Left lung (tissue), 10 donors: ENCODE measurements around the gene TECTB. TPM values are rescaled to one million over a fixed set of nuclear protein-coding genes. Genes with fewer than 3 reads are reported as not detected.

Experiments used
- ATAC-seq: fragments of 200-7000 bp; cut with Tn5 transposase; one replicate; pipeline ENCODE4 v1.9.1; 2020; ENCODE audit warnings: moderate library complexity
- DNase-seq, 4 donors: peaks; one replicate each; pipeline ENCODE4 v3.0.0-alpha.2; 2013 to 2020
- H3K27ac ChIP-seq, 2 donors: fragments of 200-600 bp; sonication (generic) in 1 of 2; one replicate each; pipeline versions ENCODE4 v1.5.0 to v1.8.0; 2020 to 2021
- H3K27me3 ChIP-seq, 2 donors: fragments of 200-600 bp; sonication (generic) in 1 of 2; one replicate each; pipeline versions ENCODE4 v1.5.0 to v1.8.0; 2020 to 2021
- H3K36me3 ChIP-seq, 2 donors: fragments of 200-600 bp; sonication (generic) in 1 of 2; one replicate each; pipeline versions ENCODE4 v1.5.0 to v1.8.0; 2020 to 2021
- H3K4me1 ChIP-seq, 2 donors: fragments of 200-600 bp; one replicate each; pipeline ENCODE4 v1.8.0; 2021
- H3K4me3 ChIP-seq, 2 donors: fragments of 200-600 bp; sonication (generic) in 1 of 2; one replicate each; pipeline versions ENCODE4 v1.5.0 to v1.8.0; 2020 to 2021; ENCODE audit warnings: mild to moderate bottlenecking in 1 of 2
- H3K9me3 ChIP-seq, 2 donors: fragments of 200-600 bp; sonication (generic) in 1 of 2; one replicate each; pipeline versions ENCODE4 v1.5.0 to v1.8.0; 2020 to 2021
- CTCF ChIP-seq, 2 donors: fragments of 200-600 bp; sonication (generic) in 1 of 2; IDR thresholded peaks; one replicate each; pipeline versions ENCODE4 v1.5.0 to v1.8.0; 2021; ENCODE audit warnings: antibody characterized with exemption in 2 of 2
- intact Hi-C, 2 donors: fragments of 100-400 bp; cut with DNase I; formaldehyde crosslinking; loops; one replicate each; pipeline versions ENCODE4 v1.11.2 to v1.14.2; 2022
- microRNA-seq, 2 donors: library from miRNA; unstranded; fragments of <30 nt; microRNA quantifications; one replicate each; pipeline ENCODE4, GENCODE V29; 2019
- polyA plus RNA-seq, 6 donors: library from polyadenylated mRNA; unstranded; fragments of 120-200 nt; gene quantifications; one replicate each; pipeline ENCODE4 v1.2.1, GENCODE V29; 2013; ENCODE audit not compliant: insufficient read length in 6 of 6
- total RNA-seq, 2 donors: library from RNA; stranded (reverse); fragmentation: NEBNext Ultra II Directional; extraction: Animal tissue kit (Norgen Biotek cat#: 25700); gene quantifications; one replicate each; pipeline ENCODE4 v1.2.1, GENCODE V29; 2021
- donor health status: DM: no; HTN: yes; CAD: no.
- donor health status: DM: no; HTN: no; CAD: no.

Gene TECTB
- total and polyA plus RNA-seq, 8 donors: not detected

GRCh38 chr10:112349521-112350085, 66.4 kb downstream of the TECTB start:
- ATAC-seq (no peak), DNase-seq (peak in 1 of 4 donors; percentile 71)
- no peaks in the 10 kb centered on the region for H3K27me3 ChIP-seq
- H3K9me3 ChIP-seq: no peaks in the 10 kb centered on the region
- no peak overlapping the region for H3K4me3 ChIP-seq
- no peak for TF ChIP-seq CTCF (IDR thresholded peaks at IDR 0.05)
- intact Hi-C loops: no loop called here
- no peaks in the 10 kb centered on the region for H3K36me3 ChIP-seq
- H3K27ac ChIP-seq: no peak overlapping the region
- H3K4me1 ChIP-seq: no peaks in the 10 kb centered on the region

GRCh38 chr10:112351146-112351545, 67.9 kb downstream of the TECTB start:
- intact Hi-C loops: no loop called here

DNA sequence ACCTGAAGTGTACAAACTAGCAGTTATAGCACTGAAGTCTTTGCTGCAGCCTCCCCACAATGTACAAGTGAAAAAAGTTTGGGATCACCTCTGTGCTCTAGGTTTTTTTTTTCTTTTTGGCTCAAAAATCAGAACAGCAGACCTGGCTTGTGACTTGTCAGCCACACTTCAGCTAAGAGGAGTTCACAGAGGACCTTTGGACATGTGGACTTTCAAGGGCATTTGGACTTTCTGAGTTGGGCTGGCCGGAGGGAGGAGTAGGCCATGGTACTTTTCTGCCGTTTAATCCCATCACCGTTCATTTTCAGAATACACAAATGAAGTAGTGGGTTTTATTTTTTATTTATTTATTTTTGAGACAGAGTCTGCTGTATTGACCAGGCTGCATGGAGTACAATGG, 68.8 kb downstream of the TECTB start:
- no peak overlapping the region for H3K4me3 ChIP-seq
- H3K27ac ChIP-seq: no peak overlapping the region
- no peak for DNase-seq
- H3K4me1 ChIP-seq: no peaks in the 10 kb centered on the region
- H3K27me3 ChIP-seq: no peaks in the 10 kb centered on the region
- no peak for TF ChIP-seq CTCF (IDR thresholded peaks at IDR 0.05)
- intact Hi-C loops: no loop called here
- no peaks in the 10 kb centered on the region for H3K36me3 ChIP-seq
- H3K9me3 ChIP-seq: no peaks in the 10 kb centered on the region
- no peak for ATAC-seq

More at GRCh38 chr10:112351146-112351545, 67.9 kb downstream of the TECTB start:
- DNase-seq: no peak
- Histone ChIP-seq H3K36me3 (no peaks in the 10 kb centered on the region), H3K9me3 (no peaks in the 10 kb centered on the region), H3K4me1 (no peaks in the 10 kb centered on the region), H3K27me3 (no peaks in the 10 kb centered on the region), H3K4me3 (no peak overlapping the region), H3K27ac (no peak overlapping the region)
- TF ChIP-seq CTCF (IDR thresholded peaks at IDR 0.05): no peak
- no peak for ATAC-seq

DNA sequence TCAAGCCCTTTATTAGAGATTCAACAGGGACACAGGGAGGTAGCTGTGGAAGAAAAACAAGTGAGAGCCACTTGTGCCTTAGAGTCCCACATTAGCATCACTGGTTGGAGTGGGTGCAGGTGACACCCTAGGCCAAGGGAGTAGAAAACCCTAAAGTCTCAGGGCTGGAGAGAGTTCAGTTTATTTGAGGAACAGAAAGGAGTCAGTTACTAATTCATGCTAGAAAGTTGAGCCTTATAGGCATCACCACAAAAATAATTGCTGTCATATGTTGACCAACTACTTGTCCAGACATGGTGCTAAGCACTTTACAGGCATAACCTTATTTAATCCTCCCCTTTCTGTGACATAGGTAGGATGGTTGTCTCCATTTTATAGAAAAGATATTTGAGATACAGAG, 69.8 kb downstream of the TECTB start:
- no peaks in the 10 kb centered on the region for H3K27me3 ChIP-seq

More for the DNA sequence above, 69.8 kb downstream of the TECTB start:
- H3K36me3 ChIP-seq: no peaks in the 10 kb centered on the region
- no peak overlapping the region for H3K4me3 ChIP-seq
- intact Hi-C loops: no loop called here
- ATAC-seq (no peak), DNase-seq (no peak)
- H3K4me1 ChIP-seq: no peaks in the 10 kb centered on the region
- H3K9me3 ChIP-seq: no peaks in the 10 kb centered on the region
- H3K27ac ChIP-seq: no peak overlapping the region
- TF ChIP-seq CTCF (IDR thresholded peaks at IDR 0.05): no peak

Small RNA genes within 50 kb of the gene (microRNA-seq; reads per million reads assigned to microRNA genes)
- gene MIR6715A (0 reads per million in 2 donors), gene MIR6715B (0 reads per million in 2 donors)

Other genes with a start within 250 kb of the TECTB start
- 10 to 100 TPM; 11.2 to 19.0 TPM for gene GPAM, start 99.6 kb upstream of the TECTB start, total RNA-seq
- gene GPAM, start 99.6 kb upstream of the TECTB start, polyA plus RNA-seq: 10 to 100 TPM; 16.0 to 18.5 (median 17.0) TPM
- gene ACSL5, start 90.7 kb downstream of the TECTB start, total RNA-seq: 10 to 100 TPM; 68.0 to 82.5 TPM
- gene ACSL5, start 90.7 kb downstream of the TECTB start, polyA plus RNA-seq: 10 to 100 TPM; 10.5 to 16.5 (median 13.4) TPM
- 10 to 100 TPM; 36.0 to 36.5 TPM for gene ZDHHC6, start 163.5 kb downstream of the TECTB start, total RNA-seq
- gene ZDHHC6, start 163.5 kb downstream of the TECTB start, polyA plus RNA-seq: 10 to 100 TPM; 60.6 to 72.1 (median 64.2) TPM
- 10 to 100 TPM; 28.5 to 39.0 TPM for gene VTI1A, start 163.8 kb downstream of the TECTB start, total RNA-seq
- 10 to 100 TPM; 13.6 to 18.5 (median 17.0) TPM for gene VTI1A, start 163.8 kb downstream of the TECTB start, polyA plus RNA-seq